Breast epithelium (tissue), 4 donors: Measurements from ENCODE around the gene SLTM. TPM values are rescaled to one million over a fixed set of nuclear protein-coding genes. Genes with fewer than 3 reads are reported as not detected.
"Not testable (repeated sequence)": the region's sequence is repeated elsewhere in the genome, so short reads cannot be mapped to it uniquely, and the experiment has no call there.

ENCODE experiments used
- DNase-seq, 2 donors: peaks; one replicate each; pipeline ENCODE4 v3.0.0-alpha.2; 2019; ENCODE audit warnings: low spot score in 2 of 2
- H3K27ac ChIP-seq, 2 donors: fragments of 200-600 bp; sonication (generic) in 1 of 2; one replicate each; pipeline ENCODE4 v1.5.1; 2016 to 2019; ENCODE audit warnings: mild to moderate bottlenecking in 1 of 2
- H3K27me3 ChIP-seq, 2 donors: fragments of 200-600 bp; sonication (generic) in 1 of 2; one replicate each; pipeline versions ENCODE4 v1.5.1 to v1.6.0; 2017 to 2019; ENCODE audit warnings: control low read depth in 1 of 2, mild to moderate bottlenecking in 1 of 2
- H3K36me3 ChIP-seq: fragments of 200-600 bp; one replicate; pipeline ENCODE4 v1.5.1; 2019
- H3K4me1 ChIP-seq, 2 donors: fragments of 200-600 bp; sonication (generic); one replicate each; pipeline ENCODE4 v1.5.1; 2016 to 2019; ENCODE audit warnings: control low read depth in 1 of 2
- H3K4me3 ChIP-seq, 3 donors: fragments of 200-600 bp; sonication (generic); 1 replicate in 2 of 3; 2 replicates in 1 of 3; pipeline ENCODE4 v1.5.1; 2016 to 2019; ENCODE audit warnings: mild to moderate bottlenecking in 3 of 3, moderate library complexity in 2 of 3
- H3K9me3 ChIP-seq, 2 donors: fragments of 200-600 bp; sonication (generic) in 1 of 2; one replicate each; pipeline ENCODE4 v1.5.1; 2016 to 2019; ENCODE audit warnings: control low read depth in 1 of 2
- POLR2A ChIP-seq: fragments of 450-650 bp; IDR thresholded peaks from one replicate; pipeline ENCODE4 v1.6.1; 2016; ENCODE audit warnings: antibody characterized with exemption, mild to moderate bottlenecking, moderate library complexity
- POLR2AphosphoS5 ChIP-seq, 3 donors: sonication (generic); formaldehyde crosslinking; IDR thresholded peaks; one replicate each; pipeline ENCODE4 v1.6.1; 2017; ENCODE audit warnings: antibody characterized with exemption in 3 of 3
- intact Hi-C: fragments of 100-400 bp; cut with DNase I; formaldehyde crosslinking; loops from one replicate; pipeline ENCODE4 v1.15.1; 2023; ENCODE audit warnings: low total_unique reads
- total RNA-seq, 3 donors: library from RNA; depleted of rRNA; stranded (reverse); fragments of >200 nt; gene quantifications; one replicate each; pipeline ENCODE4 v1.1.0, GENCODE V29; 2016
- TF ChIP-seq, protein P1 (sequence below), 3 donors: fragments of 450-650 bp; IDR thresholded peaks; one replicate each; pipeline ENCODE4 v1.5.1; 2016 to 2017; ENCODE audit warnings: antibody characterized with exemption in 3 of 3, mild to moderate bottlenecking in 3 of 3, moderate library complexity in 3 of 3

SLTM gene
- total RNA-seq, 3 donors from 2014 or later = 102 to 195 (median 163) TPM

DNA sequence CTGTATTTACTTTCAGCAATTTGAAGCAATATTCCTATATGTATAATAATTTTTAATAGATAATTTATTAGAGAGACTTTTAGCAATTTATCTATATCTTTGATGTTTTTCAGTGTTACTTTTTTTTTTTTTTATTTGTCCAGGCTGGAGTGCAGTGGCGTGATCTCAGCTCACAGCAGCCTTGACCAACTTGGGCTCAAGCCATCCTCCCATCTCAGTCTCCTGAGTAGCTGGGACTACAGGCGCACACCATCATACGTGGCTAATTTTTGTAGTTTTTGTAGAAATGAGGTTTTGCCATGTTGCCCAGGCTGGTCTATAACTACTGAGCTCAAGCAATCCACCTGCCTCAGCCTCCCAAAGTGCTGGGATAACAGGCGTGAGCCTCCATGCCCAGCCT lies 25.3 kb upstream of the SLTM start:
- Histone ChIP-seq H3K4me3 (no peak overlapping the region), H3K4me1 (no peaks in the 10 kb centered on the region), H3K9me3 (no peaks in the 10 kb centered on the region), H3K27ac (no peak overlapping the region), H3K27me3 (no peaks in the 10 kb centered on the region), H3K36me3 (no peaks in the 10 kb centered on the region)
- TF ChIP-seq POLR2AphosphoS5 (IDR thresholded peaks at IDR 0.05) (no peak), POLR2A (no peak)
- TF ChIP-seq, protein P1, sequence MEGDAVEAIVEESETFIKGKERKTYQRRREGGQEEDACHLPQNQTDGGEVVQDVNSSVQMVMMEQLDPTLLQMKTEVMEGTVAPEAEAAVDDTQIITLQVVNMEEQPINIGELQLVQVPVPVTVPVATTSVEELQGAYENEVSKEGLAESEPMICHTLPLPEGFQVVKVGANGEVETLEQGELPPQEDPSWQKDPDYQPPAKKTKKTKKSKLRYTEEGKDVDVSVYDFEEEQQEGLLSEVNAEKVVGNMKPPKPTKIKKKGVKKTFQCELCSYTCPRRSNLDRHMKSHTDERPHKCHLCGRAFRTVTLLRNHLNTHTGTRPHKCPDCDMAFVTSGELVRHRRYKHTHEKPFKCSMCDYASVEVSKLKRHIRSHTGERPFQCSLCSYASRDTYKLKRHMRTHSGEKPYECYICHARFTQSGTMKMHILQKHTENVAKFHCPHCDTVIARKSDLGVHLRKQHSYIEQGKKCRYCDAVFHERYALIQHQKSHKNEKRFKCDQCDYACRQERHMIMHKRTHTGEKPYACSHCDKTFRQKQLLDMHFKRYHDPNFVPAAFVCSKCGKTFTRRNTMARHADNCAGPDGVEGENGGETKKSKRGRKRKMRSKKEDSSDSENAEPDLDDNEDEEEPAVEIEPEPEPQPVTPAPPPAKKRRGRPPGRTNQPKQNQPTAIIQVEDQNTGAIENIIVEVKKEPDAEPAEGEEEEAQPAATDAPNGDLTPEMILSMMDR (IDR thresholded peaks at IDR 0.05) = no peak
- intact Hi-C loops = no loop called here
- no peak for DNase-seq

DNA sequence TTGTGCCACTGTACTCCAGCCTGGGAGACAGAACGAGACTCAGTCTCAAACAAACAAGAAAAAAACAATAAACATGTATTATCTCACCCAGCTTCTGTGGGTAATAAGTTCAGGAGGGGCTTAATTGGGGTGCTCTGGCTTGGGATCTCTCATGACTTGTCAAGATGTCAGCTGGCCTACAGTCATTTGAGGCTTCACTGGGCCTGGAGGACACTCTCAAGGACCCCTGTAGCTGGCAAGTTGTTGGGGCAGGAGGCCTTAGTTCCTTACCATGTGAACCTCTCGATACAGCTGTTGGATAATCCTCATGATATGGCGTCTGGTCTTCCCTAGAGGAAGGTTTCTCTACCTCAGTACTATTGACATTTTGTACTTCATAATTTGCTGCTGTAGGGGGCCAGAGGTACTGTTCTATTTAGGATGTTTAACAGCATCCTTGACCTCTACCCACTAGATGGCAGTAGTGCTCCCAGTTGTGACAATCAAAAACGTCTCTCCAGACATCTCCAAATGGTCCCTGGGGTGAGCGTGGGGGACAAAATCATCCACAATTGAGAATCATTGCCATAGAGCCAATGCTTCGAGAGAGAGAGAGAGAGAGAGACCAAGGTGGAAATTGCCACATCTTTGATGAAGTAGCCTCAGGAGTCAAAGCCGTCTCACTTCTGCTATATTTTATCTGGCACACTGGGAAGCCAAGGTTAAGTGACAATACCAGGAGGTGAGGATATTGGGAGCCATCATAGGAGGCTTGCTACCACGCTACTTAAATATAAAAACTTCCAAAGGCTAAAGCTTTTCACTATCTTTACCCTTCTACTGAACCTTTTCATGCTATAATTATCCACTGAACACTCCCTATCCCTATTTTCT lies 23.9 kb upstream of the SLTM start:
- no peaks in the 10 kb centered on the region for H3K9me3 ChIP-seq
- DNase-seq = no peak
- intact Hi-C loops = no loop called here
- no peak overlapping the region for H3K4me3 ChIP-seq
- no peak overlapping the region for H3K27ac ChIP-seq
- peaks cover 3 to 5% of the 10 kb centered on the region in 2 donors for H3K4me1 ChIP-seq
- no peak for TF ChIP-seq POLR2AphosphoS5 (IDR thresholded peaks at IDR 0.05)
- TF ChIP-seq, protein P1 (IDR thresholded peaks at IDR 0.05) = peak in 2 of 3 donors; percentile 56 to 64
- H3K36me3 ChIP-seq = no peaks in the 10 kb centered on the region
- H3K27me3 ChIP-seq = no peaks in the 10 kb centered on the region

DNA sequence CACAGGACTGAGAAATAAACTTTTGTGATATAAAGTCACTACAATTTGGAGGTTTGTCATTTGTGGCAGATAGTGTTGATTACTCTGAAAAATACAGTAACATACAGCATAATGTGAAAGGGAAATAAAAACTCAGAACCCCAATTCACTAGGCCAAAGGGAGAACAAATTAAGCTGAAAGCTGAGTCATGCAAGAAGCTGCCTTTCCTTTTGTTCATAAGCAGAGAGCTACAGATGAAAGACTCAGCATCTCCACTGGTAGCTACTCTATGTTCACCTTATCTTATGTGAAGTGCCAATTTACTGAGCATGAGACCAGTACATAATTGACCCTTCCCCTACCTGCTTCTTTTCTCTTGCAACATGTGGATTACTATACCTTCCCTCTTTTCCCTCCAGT lies 19.3 kb upstream of the SLTM start:
- H3K36me3 ChIP-seq = no peaks in the 10 kb centered on the region
- intact Hi-C loops = no loop called here
- TF ChIP-seq, protein P1 (IDR thresholded peaks at IDR 0.05) = no peak
- no peak for TF ChIP-seq POLR2A
- TF ChIP-seq POLR2AphosphoS5 (IDR thresholded peaks at IDR 0.05) = no peak
- H3K27ac ChIP-seq = peak overlapping the region; percentile 75 to 84
- peaks cover 9 to 11% of the 10 kb centered on the region in 2 donors for H3K4me1 ChIP-seq
- no peaks in the 10 kb centered on the region for H3K9me3 ChIP-seq
- H3K4me3 ChIP-seq = no peak overlapping the region
- no peak for DNase-seq
- H3K27me3 ChIP-seq = no peaks in the 10 kb centered on the region

DNA sequence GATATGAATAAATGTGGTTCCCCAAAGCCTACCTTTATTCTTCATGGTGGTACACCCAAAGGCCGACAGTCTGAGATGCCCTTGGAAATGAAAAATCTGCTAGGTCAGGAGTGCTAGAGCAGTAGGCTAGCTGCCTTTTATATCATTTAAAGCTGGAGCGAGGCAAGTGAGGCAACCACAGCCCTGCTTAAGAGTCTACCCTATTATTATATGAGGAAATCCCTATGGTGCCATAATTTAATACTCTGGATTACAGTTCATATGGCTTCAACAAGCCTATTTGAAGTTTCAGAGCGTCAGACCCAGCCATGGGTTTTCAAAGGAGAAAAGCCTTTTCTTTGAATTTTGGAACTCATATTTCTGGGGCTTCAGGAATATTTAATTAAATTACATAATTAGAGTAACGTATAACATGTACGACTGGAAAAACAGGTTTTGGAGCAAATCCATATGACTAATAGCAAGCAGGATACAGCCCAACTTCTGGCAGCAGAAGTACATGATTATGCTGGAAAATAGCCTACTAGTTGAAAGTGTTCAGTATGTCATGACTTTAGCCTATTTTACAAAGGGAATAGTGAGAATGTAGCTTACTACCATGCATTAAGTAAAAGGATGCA lies 18.0 kb upstream of the SLTM start:
- TF ChIP-seq POLR2A (no peak), POLR2AphosphoS5 (IDR thresholded peaks at IDR 0.05) (no peak)
- TF ChIP-seq, protein P1 (IDR thresholded peaks at IDR 0.05) = no peak
- H3K27ac ChIP-seq = peak overlapping the region; percentile 75 to 84

DNA sequence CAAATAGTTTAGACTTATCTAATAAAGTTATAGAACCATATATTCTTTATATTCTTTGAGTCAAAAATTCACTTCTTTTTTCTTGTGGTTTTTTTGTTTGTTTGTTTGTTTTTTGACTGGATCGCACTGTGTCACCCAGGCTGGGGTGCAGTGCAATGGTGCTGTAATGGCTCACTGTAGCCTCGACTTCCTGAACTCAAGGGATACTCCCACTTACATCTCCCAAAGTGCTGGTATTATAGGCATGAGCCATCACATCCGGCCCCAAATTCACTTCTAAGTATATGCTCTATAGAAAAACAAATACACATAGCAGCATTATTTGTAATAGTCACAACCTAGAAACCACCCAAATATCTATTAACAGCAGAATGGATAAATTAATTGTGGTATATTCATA lies 13.7 kb upstream of the SLTM start:
- intact Hi-C loops = no loop called here
- Histone ChIP-seq H3K27ac (no peak overlapping the region), H3K9me3 (no peaks in the 10 kb centered on the region), H3K4me3 (no peak overlapping the region), H3K4me1 (peaks cover 2 to 7% of the 10 kb centered on the region in 2 donors), H3K36me3 (no peaks in the 10 kb centered on the region), H3K27me3 (no peaks in the 10 kb centered on the region)
- no peak for TF ChIP-seq POLR2AphosphoS5 (IDR thresholded peaks at IDR 0.05)
- TF ChIP-seq, protein P1 (IDR thresholded peaks at IDR 0.05) = no peak
- no peak for TF ChIP-seq POLR2A
- no peak for DNase-seq

More for the DNA sequence above, 18.0 kb upstream of the SLTM start:
- H3K4me3 ChIP-seq = no peak overlapping the region
- DNase-seq = no peak
- intact Hi-C loops = no loop called here
- no peaks in the 10 kb centered on the region for H3K9me3 ChIP-seq
- H3K4me1 ChIP-seq = peaks cover 9 to 11% of the 10 kb centered on the region in 2 donors
- H3K36me3 ChIP-seq = no peaks in the 10 kb centered on the region
- H3K27me3 ChIP-seq = no peaks in the 10 kb centered on the region

DNA sequence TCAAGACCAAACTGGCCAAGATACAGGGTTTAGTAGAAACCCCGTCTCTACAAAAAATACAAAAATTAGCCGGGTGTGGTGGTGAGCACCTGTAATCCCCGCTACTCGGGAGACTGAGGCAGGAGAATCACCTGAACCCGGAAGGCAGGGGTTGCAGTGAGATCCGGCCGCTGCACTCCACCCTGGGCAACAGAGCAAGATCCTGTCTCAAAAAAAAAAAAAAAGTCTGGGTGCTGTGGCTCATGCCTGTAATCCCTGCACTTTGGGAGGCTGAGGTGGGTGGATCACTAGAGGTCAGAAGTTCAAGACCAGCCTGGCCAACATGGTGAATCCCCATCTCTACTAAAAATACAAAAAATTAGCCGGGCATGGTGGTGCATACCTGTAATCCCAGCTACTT lies 1.5 kb upstream of the SLTM start:
- H3K9me3 ChIP-seq, H3K4me1 ChIP-seq, H3K4me3 ChIP-seq, DNase-seq, H3K27me3 ChIP-seq, H3K36me3 ChIP-seq: not testable (repeated sequence)
- intact Hi-C loops = loop anchor here (10.0 kb wide), 1 partner anchor 710 kb away; no protein-coding TSS in a partner anchor
- H3K27ac ChIP-seq = peak overlapping the region; percentile 92 to 99
